PC-3 (cell line): ENCODE data around the gene CDC7.

Source experiments
- CTCF ChIP-seq: fragments of 300-600 bp; sonication (generic); conservative IDR thresholded peaks from 2 replicates; pipeline ENCODE4 v1.5.1; 2017; ENCODE audit warnings: antibody characterized with exemption, low read depth, mild to moderate bottlenecking, low read length
- EZH2 ChIP-seq: fragments of 300-600 bp; sonication (generic); IDR thresholded peaks from one replicate; pipeline ENCODE4 v1.6.1; 2017; ENCODE audit warnings: antibody characterized with exemption, mild to moderate bottlenecking, low read length; ENCODE audit not compliant: unreplicated experiment
- EZH2phosphoT487 ChIP-seq: fragments of 300-600 bp; sonication (generic); IDR thresholded peaks from 2 replicates; pipeline ENCODE4 v1.6.1; 2018; ENCODE audit warnings: mild to moderate bottlenecking, antibody characterized with exemption, low read length, borderline replicate concordance

- TF ChIP-seq EZH2 (no peak), CTCF (peak; percentile 43; the same call in 1 of the 2 replicates), EZH2phosphoT487 (no peak)
Observed at GRCh38 chr1:91502672-91503184, 2.1 kb downstream of the CDC7 start.
